ENCODE results near the gene RSAD1.

The RSAD1 gene

GRCh38 chr17:50505591-50506130 lies 27.0 kb downstream of the RSAD1 start:
- DNase-seq (ENCODE audit: extremely low spot score): no peak
- TF ChIP-seq FOXA1 (IDR thresholded peaks at IDR 0.05): no peak
- no peak for TF ChIP-seq ARNT (IDR thresholded peaks at IDR 0.05)
- no peak for TF ChIP-seq SUZ12 (IDR thresholded peaks at IDR 0.05)
- no peak for TF ChIP-seq ELF4 (IDR thresholded peaks at IDR 0.05)
- TF ChIP-seq TARDBP (IDR thresholded peaks at IDR 0.05): no peak
- TF ChIP-seq L3MBTL2 (conservative IDR thresholded peaks at IDR 0.05): no peak
- TF ChIP-seq, protein P1, sequence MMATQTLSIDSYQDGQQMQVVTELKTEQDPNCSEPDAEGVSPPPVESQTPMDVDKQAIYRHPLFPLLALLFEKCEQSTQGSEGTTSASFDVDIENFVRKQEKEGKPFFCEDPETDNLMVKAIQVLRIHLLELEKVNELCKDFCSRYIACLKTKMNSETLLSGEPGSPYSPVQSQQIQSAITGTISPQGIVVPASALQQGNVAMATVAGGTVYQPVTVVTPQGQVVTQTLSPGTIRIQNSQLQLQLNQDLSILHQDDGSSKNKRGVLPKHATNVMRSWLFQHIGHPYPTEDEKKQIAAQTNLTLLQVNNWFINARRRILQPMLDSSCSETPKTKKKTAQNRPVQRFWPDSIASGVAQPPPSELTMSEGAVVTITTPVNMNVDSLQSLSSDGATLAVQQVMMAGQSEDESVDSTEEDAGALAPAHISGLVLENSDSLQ (IDR thresholded peaks at IDR 0.05): no peak
- TF ChIP-seq NFRKB (IDR thresholded peaks at IDR 0.05): no peak
- TF ChIP-seq ZNF384 (IDR thresholded peaks at IDR 0.05): no peak
- TF ChIP-seq BHLHE40 (IDR thresholded peaks at IDR 0.05; ENCODE audit: borderline replicate concordance): no peak
- TF ChIP-seq CTBP1 (IDR thresholded peaks at IDR 0.05; ENCODE audit: borderline replicate concordance): no peak
- no peak for TF ChIP-seq LEF1 (IDR thresholded peaks at IDR 0.05; ENCODE audit: borderline replicate concordance)
- ChIA-PET POLR2A (interaction anchor here (1.3 to 1.7 kb wide), 2 partner anchors 26 to 37 kb away, joined by 4 read pairs; no protein-coding TSS in a partner anchor), CTCF (interaction anchor here (0.6 to 1.3 kb wide), 2 partner anchors 10 to 18 kb away, joined by 3 to 4 read pairs; no protein-coding TSS in a partner anchor)

GRCh38 chr17:50506298-50506697 lies 27.6 kb downstream of the RSAD1 start:
- POLR2A ChIA-PET: interaction anchor here (1.0 to 1.3 kb wide), 2 partner anchors 13 to 36 kb away, joined by 3 to 4 read pairs; no protein-coding TSS in a partner anchor
- no peak for DNase-seq (ENCODE audit: extremely low spot score)
- no peak for TF ChIP-seq L3MBTL2 (conservative IDR thresholded peaks at IDR 0.05)
- no peak for TF ChIP-seq SUZ12 (IDR thresholded peaks at IDR 0.05)
- no peak for TF ChIP-seq SP1 (IDR thresholded peaks at IDR 0.05)
- no peak for TF ChIP-seq NFRKB (IDR thresholded peaks at IDR 0.05)
- no peak for TF ChIP-seq LEF1 (IDR thresholded peaks at IDR 0.05; ENCODE audit: borderline replicate concordance)
- no peak for TF ChIP-seq ARNT (IDR thresholded peaks at IDR 0.05)
- TF ChIP-seq ELF4 (IDR thresholded peaks at IDR 0.05): no peak
- no peak for TF ChIP-seq FOXA1 (IDR thresholded peaks at IDR 0.05)
- TF ChIP-seq, protein P1 (IDR thresholded peaks at IDR 0.05): no peak
- no peak for TF ChIP-seq CTBP1 (IDR thresholded peaks at IDR 0.05; ENCODE audit: borderline replicate concordance)
- CTCF ChIA-PET: interaction anchor here (0.6 to 1.3 kb wide), 2 partner anchors 9 to 18 kb away, joined by 3 to 4 read pairs; no protein-coding TSS in a partner anchor

DNA sequence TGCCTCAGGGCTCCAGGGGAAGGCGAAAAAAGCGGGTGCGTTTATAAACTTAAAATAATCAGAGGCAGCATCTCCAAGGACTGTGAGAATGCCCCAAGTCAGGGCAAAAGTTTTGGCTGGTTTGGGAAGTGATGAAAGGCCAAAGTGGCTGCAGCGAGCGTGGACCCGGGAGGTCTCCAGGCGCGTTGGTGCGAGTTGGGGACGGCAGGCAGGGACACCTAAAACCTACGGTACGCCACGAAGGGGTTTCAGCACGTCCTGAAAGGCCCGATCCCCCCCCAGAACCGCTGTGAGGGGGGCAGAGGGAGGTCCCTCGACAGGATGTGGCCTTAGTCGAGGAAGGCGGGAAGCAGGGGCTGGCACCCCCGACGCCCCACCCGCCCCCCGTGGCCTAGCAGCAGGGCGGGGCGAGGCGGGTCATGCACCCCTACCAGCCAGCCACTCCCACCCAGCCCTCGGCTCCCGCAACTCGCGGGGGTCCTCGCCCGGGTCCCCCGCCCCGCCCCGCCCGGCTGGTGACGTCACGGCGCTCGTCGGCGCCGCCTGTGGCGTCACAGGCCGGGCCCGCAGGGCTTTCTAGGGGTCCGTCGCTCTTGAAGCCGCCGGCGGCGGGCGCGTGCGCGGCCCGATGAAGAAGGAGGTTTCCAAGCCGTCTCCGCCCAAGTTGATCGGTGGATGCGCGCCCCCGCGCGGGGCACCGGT lies 29.4 kb downstream of the RSAD1 start, which contains the start of gene MYCBPAP:
Gene MYCBPAP, plus strand, starts transcription at position 569 of the 702 bp plus-strand sequence. CDS start 236 bp downstream, outside the sequence.
- POLR2A ChIA-PET: no interaction called here
- no peak for DNase-seq (ENCODE audit: extremely low spot score)
- CTCF ChIA-PET: interaction anchor here (0.7 kb wide), 1 partner anchor 237 kb away, joined by 4 read pairs; no protein-coding TSS in a partner anchor
- TF ChIP-seq ZNF384 (IDR thresholded peaks at IDR 0.05) (no peak), FOXM1 (IDR thresholded peaks at IDR 0.05; ENCODE audit: borderline replicate concordance) (no peak), CTBP1 (IDR thresholded peaks at IDR 0.05; ENCODE audit: borderline replicate concordance) (no peak), TARDBP (IDR thresholded peaks at IDR 0.05) (no peak), ELF4 (IDR thresholded peaks at IDR 0.05) (no peak), BHLHE40 (IDR thresholded peaks at IDR 0.05; ENCODE audit: borderline replicate concordance) (no peak)

GRCh38 chr17:50508573-50509460 lies 30.2 kb downstream of the RSAD1 start:
- POLR2A ChIA-PET: interaction anchor here (0.6 to 1.1 kb wide), 2 partner anchors 33 to 62 kb away, joined by 4 read pairs; no protein-coding TSS in a partner anchor
- no peak for TF ChIP-seq ELF4 (IDR thresholded peaks at IDR 0.05)
- TF ChIP-seq BHLHE40 (IDR thresholded peaks at IDR 0.05; ENCODE audit: borderline replicate concordance): no peak
- no peak for TF ChIP-seq TARDBP (IDR thresholded peaks at IDR 0.05)
- no peak for TF ChIP-seq ZNF384 (IDR thresholded peaks at IDR 0.05)
- TF ChIP-seq CTBP1 (IDR thresholded peaks at IDR 0.05; ENCODE audit: borderline replicate concordance): no peak
- TF ChIP-seq ARNT (IDR thresholded peaks at IDR 0.05): no peak
- no peak for TF ChIP-seq HDGF (IDR thresholded peaks at IDR 0.05; ENCODE audit: borderline replicate concordance)
- TF ChIP-seq LEF1 (IDR thresholded peaks at IDR 0.05; ENCODE audit: borderline replicate concordance): no peak
- no peak for TF ChIP-seq FOXA1 (IDR thresholded peaks at IDR 0.05)
- TF ChIP-seq, protein P1 (IDR thresholded peaks at IDR 0.05): no peak
- TF ChIP-seq L3MBTL2 (conservative IDR thresholded peaks at IDR 0.05): no peak
- no peak for TF ChIP-seq SP1 (IDR thresholded peaks at IDR 0.05)
- TF ChIP-seq SUZ12 (IDR thresholded peaks at IDR 0.05): no peak
- no peak for TF ChIP-seq FOXM1 (IDR thresholded peaks at IDR 0.05; ENCODE audit: borderline replicate concordance)
- no peak for TF ChIP-seq FOXK2 (IDR thresholded peaks at IDR 0.05)
- TF ChIP-seq NFRKB (IDR thresholded peaks at IDR 0.05): no peak
- CTCF ChIA-PET: interaction anchor here (1.0 kb wide), 1 partner anchor 38 kb away, joined by 3 read pairs; no protein-coding TSS in a partner anchor
- DNase-seq (ENCODE audit: extremely low spot score): no peak

DNA sequence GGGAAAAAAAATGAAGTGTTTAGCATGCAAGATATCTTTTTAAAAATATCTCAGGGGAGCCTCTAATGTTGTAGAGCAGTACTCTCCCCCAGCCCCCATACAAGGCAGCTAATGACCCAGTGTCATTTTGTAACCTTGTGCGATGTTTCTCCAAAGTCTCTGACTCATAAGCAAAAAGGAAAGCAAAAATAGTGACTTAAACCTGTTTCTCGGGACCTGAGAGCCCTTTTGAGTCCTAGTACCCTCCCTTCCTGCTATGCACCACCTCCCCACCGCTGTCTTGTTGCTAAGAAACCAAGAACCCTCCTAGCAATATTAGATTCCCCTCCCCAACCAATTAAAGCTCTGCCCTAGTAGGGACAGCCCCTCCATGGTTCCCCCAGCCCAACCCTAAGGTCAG lies 32.4 kb downstream of the RSAD1 start:
- ChIA-PET POLR2A (no interaction called here), CTCF (interaction anchor here (1.1 kb wide), 1 partner anchor 9 kb away, joined by 6 read pairs; no protein-coding TSS in a partner anchor)
- TF ChIP-seq NFRKB (IDR thresholded peaks at IDR 0.05) (no peak), FOXK2 (IDR thresholded peaks at IDR 0.05) (no peak), CTBP1 (IDR thresholded peaks at IDR 0.05; ENCODE audit: borderline replicate concordance) (no peak), L3MBTL2 (conservative IDR thresholded peaks at IDR 0.05) (no peak), ARNT (IDR thresholded peaks at IDR 0.05) (no peak), ELF4 (IDR thresholded peaks at IDR 0.05) (no peak), FOXM1 (IDR thresholded peaks at IDR 0.05; ENCODE audit: borderline replicate concordance) (no peak), TARDBP (IDR thresholded peaks at IDR 0.05) (no peak), SP1 (IDR thresholded peaks at IDR 0.05) (no peak), SUZ12 (IDR thresholded peaks at IDR 0.05) (no peak), ZNF384 (IDR thresholded peaks at IDR 0.05) (no peak), LEF1 (IDR thresholded peaks at IDR 0.05; ENCODE audit: borderline replicate concordance) (no peak), FOXA1 (IDR thresholded peaks at IDR 0.05) (no peak), HDGF (IDR thresholded peaks at IDR 0.05; ENCODE audit: borderline replicate concordance) (no peak), BHLHE40 (IDR thresholded peaks at IDR 0.05; ENCODE audit: borderline replicate concordance) (no peak)
- TF ChIP-seq, protein P1 (IDR thresholded peaks at IDR 0.05): no peak
- DNase-seq (ENCODE audit: extremely low spot score): no peak
